SK-N-SH treated with all-trans-retinoic acid at 6 μM for 48 hours (cell line): Measurements from ENCODE around the gene CREB3L2.

Experiments used
- ATAC-seq: fragments of 200-7000 bp; cut with Tn5 transposase; 3 replicates; pipeline ENCODE4 v1.9.1; 2020; ENCODE audit warnings: mild to moderate bottlenecking, moderate library complexity
- CSDC2 ChIP-seq: fragments of 250-450 bp; sonication (Bioruptor Pico); IDR thresholded peaks from 2 replicates; pipeline ENCODE4 v1.5.0; 2020; ENCODE audit warnings: mild to moderate bottlenecking, moderate library complexity
- ESRRG ChIP-seq: fragments of 250-450 bp; sonication (Bioruptor Pico); IDR thresholded peaks from 2 replicates; pipeline ENCODE4 v1.6.1; 2021; ENCODE audit warnings: mild to moderate bottlenecking
- GLIS3 ChIP-seq: fragments of 250-450 bp; sonication (Bioruptor Pico); IDR thresholded peaks from 2 replicates; pipeline ENCODE4 v1.5.0; 2020; ENCODE audit warnings: mild to moderate bottlenecking, moderate library complexity
- ISL1 ChIP-seq: fragments of 250-450 bp; sonication (Bioruptor Pico); IDR thresholded peaks from 2 replicates; pipeline ENCODE4 v2.1.2; 2022; ENCODE audit warnings: mild to moderate bottlenecking, moderate library complexity
- OSR1 ChIP-seq: fragments of 250-450 bp; sonication (Bioruptor Pico); IDR thresholded peaks from 2 replicates; pipeline ENCODE4 v1.8.0; 2022; ENCODE audit warnings: moderate library complexity, mild to moderate bottlenecking, inconsistent platforms
- PPARA ChIP-seq: fragments of 250-450 bp; sonication (Bioruptor Pico); IDR thresholded peaks from 2 replicates; pipeline ENCODE4 v1.5.0; 2020; ENCODE audit warnings: mild to moderate bottlenecking, borderline replicate concordance
- RARB ChIP-seq: fragments of 250-450 bp; sonication (Bioruptor Pico); IDR thresholded peaks from 2 replicates; pipeline ENCODE4 v1.8.0; 2021; ENCODE audit warnings: mild to moderate bottlenecking, moderate library complexity
- SNAI2 ChIP-seq: fragments of 250-450 bp; sonication (Bioruptor Pico); IDR thresholded peaks from 2 replicates; pipeline ENCODE4 v1.5.0; 2020; ENCODE audit warnings: mild to moderate bottlenecking, moderate library complexity
- TCF4 ChIP-seq: fragments of 250-450 bp; sonication (Bioruptor Pico); IDR thresholded peaks from 2 replicates; pipeline ENCODE4 v1.8.0; 2021; ENCODE audit warnings: mild to moderate bottlenecking, moderate library complexity, borderline replicate concordance
- TOX ChIP-seq: fragments of 250-450 bp; sonication (Bioruptor Pico); IDR thresholded peaks from 2 replicates; pipeline ENCODE4 v1.8.0; 2021; ENCODE audit warnings: mild to moderate bottlenecking, moderate library complexity, borderline replicate concordance
- ZFP3 ChIP-seq: fragments of 250-450 bp; sonication (Bioruptor Pico); IDR thresholded peaks from 2 replicates; pipeline ENCODE4 v1.5.0; 2020; ENCODE audit warnings: mild to moderate bottlenecking, moderate library complexity
- ZFP30 ChIP-seq: fragments of 450-650 bp; formaldehyde crosslinking; IDR thresholded peaks from 2 replicates; pipeline ENCODE4 v1.5.0; 2022; ENCODE audit warnings: mild to moderate bottlenecking, moderate library complexity
- ZNF8 ChIP-seq: fragments of 450-650 bp; formaldehyde crosslinking; IDR thresholded peaks from 2 replicates; pipeline ENCODE4 v1.5.0; 2020; ENCODE audit warnings: mild to moderate bottlenecking, moderate library complexity
- TF ChIP-seq, protein P1 (sequence below): fragments of 250-450 bp; sonication (Bioruptor Pico); IDR thresholded peaks from 2 replicates; pipeline ENCODE4 v1.5.1; 2020; ENCODE audit warnings: low read depth, mild to moderate bottlenecking, moderate library complexity
- TF ChIP-seq, protein P2 (sequence below): fragments of 250-450 bp; sonication (Bioruptor Pico); IDR thresholded peaks from 2 replicates; pipeline ENCODE4 v1.8.0; 2020; ENCODE audit warnings: mild to moderate bottlenecking, moderate library complexity, borderline replicate concordance
- TF ChIP-seq, protein P3 (sequence below): fragments of 250-450 bp; sonication (Bioruptor Pico); IDR thresholded peaks from 2 replicates; pipeline ENCODE4 v1.5.0; 2020; ENCODE audit warnings: mild to moderate bottlenecking, moderate library complexity
- TF ChIP-seq, protein P4 (sequence below): fragments of 250-450 bp; sonication (Bioruptor Pico); IDR thresholded peaks from 2 replicates; pipeline ENCODE4 v1.8.0; 2021; ENCODE audit warnings: low read depth, mild to moderate bottlenecking, moderate library complexity, borderline replicate concordance

The CREB3L2 gene

DNA sequence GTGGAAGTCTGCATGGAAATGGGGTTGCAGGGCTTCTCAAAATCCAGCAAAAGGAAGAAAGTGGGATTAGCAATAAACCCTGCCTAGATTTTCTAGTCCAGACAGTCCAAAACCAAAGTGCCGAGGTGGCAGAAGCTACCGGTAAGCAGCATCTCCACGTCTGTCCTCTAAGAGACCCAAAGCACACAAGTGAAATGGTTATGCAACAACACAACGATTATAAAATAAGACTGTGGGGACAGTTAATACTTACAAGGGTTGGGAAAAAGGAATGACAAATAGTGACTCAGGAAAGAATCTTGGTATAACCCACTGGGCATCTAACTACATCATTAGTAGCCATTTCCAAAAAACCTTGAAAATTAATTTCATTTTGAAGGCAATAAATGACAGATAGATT, 24.7 kb downstream of the CREB3L2 start:
- no peak for ATAC-seq
- TF ChIP-seq ZFP30 (CRISPR knock-in tag) (no peak), SNAI2 (CRISPR knock-in tag) (no peak), GLIS3 (CRISPR knock-in tag) (no peak), OSR1 (CRISPR knock-in tag) (no peak), TOX (CRISPR knock-in tag) (no peak), CSDC2 (CRISPR knock-in tag) (no peak)
- TF ChIP-seq, protein P1, sequence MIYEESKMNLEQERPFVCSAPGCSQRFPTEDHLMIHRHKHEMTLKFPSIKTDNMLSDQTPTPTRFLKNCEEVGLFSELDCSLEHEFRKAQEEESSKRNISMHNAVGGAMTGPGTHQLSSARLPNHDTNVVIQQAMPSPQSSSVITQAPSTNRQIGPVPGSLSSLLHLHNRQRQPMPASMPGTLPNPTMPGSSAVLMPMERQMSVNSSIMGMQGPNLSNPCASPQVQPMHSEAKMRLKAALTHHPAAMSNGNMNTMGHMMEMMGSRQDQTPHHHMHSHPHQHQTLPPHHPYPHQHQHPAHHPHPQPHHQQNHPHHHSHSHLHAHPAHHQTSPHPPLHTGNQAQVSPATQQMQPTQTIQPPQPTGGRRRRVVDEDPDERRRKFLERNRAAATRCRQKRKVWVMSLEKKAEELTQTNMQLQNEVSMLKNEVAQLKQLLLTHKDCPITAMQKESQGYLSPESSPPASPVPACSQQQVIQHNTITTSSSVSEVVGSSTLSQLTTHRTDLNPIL (CRISPR knock-in tag), result no peak

DNA sequence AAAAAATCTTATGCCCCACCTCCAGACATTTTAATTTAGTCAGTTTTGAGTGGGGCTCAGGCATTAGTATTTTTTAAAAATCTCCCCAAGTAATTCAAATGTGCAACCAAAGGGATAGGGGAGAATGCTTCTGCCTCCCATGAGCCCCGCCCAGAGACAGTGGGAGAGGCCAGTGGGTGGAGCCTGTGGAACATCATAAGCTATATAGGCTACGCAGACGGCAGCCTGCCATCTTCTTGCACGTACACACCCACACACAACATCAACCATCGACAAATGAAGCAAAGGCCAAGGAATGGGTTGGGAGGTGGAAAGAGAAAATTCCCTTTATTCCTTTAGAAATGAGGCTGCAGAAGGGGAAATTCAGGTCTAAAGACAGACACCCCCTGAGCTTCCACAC, 25.2 kb downstream of the CREB3L2 start:
- TF ChIP-seq, protein P2, sequence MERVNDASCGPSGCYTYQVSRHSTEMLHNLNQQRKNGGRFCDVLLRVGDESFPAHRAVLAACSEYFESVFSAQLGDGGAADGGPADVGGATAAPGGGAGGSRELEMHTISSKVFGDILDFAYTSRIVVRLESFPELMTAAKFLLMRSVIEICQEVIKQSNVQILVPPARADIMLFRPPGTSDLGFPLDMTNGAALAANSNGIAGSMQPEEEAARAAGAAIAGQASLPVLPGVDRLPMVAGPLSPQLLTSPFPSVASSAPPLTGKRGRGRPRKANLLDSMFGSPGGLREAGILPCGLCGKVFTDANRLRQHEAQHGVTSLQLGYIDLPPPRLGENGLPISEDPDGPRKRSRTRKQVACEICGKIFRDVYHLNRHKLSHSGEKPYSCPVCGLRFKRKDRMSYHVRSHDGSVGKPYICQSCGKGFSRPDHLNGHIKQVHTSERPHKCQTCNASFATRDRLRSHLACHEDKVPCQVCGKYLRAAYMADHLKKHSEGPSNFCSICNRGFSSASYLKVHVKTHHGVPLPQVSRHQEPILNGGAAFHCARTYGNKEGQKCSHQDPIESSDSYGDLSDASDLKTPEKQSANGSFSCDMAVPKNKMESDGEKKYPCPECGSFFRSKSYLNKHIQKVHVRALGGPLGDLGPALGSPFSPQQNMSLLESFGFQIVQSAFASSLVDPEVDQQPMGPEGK (CRISPR knock-in tag), result no peak
- TF ChIP-seq, protein P1 (CRISPR knock-in tag), result no peak
- TF ChIP-seq PPARA (CRISPR knock-in tag), result no peak
- no peak for ATAC-seq

DNA sequence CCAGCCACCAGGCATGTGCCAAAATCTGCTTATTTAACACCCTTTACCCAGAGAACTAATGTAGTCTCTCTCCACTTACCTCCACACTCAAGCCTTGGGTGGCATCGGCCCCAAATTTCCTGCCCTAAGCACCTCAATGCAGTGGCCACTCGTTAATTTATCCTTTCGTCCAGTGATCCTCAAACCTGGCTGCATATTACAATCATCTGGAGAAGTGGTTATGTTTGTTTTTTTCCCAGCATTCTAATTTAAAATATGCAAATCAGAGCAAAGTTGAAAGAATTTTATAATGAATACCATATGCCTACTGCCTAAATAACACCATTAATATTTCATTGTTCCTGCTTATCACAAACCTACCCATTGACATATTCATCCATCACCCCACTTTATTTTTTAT, 25.7 kb downstream of the CREB3L2 start:
- ATAC-seq, result no peak
- TF ChIP-seq, protein P2 (CRISPR knock-in tag), result no peak
- TF ChIP-seq SNAI2 (CRISPR knock-in tag) (no peak), ZNF8 (CRISPR knock-in tag) (no peak), RARB (CRISPR knock-in tag) (no peak)

DNA sequence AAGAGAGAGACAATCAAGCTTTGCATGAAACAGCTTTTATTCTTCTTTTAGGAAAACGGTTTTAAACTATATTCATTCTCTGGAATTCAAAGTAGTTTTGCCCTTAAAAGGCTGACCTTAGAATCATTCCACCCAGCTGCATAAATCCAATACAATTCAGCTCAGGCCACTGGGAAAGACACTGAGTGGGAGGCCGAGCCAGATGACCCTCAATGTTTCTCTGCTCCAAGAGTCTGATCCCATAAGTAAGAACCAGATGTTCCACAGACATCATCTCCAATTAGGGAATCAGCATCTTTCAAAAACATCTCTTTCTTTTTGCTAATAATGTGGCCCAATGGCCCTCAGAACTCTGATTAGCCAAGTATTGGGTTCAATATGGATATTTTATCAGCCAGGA, 26.1 kb downstream of the CREB3L2 start:
- ATAC-seq, result no peak
- TF ChIP-seq RARB (CRISPR knock-in tag), result no peak
- TF ChIP-seq, protein P3, sequence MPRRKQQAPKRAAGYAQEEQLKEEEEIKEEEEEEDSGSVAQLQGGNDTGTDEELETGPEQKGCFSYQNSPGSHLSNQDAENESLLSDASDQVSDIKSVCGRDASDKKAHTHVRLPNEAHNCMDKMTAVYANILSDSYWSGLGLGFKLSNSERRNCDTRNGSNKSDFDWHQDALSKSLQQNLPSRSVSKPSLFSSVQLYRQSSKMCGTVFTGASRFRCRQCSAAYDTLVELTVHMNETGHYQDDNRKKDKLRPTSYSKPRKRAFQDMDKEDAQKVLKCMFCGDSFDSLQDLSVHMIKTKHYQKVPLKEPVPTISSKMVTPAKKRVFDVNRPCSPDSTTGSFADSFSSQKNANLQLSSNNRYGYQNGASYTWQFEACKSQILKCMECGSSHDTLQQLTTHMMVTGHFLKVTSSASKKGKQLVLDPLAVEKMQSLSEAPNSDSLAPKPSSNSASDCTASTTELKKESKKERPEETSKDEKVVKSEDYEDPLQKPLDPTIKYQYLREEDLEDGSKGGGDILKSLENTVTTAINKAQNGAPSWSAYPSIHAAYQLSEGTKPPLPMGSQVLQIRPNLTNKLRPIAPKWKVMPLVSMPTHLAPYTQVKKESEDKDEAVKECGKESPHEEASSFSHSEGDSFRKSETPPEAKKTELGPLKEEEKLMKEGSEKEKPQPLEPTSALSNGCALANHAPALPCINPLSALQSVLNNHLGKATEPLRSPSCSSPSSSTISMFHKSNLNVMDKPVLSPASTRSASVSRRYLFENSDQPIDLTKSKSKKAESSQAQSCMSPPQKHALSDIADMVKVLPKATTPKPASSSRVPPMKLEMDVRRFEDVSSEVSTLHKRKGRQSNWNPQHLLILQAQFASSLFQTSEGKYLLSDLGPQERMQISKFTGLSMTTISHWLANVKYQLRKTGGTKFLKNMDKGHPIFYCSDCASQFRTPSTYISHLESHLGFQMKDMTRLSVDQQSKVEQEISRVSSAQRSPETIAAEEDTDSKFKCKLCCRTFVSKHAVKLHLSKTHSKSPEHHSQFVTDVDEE, result no peak
- no peak for TF ChIP-seq ESRRG (CRISPR knock-in tag)
- TF ChIP-seq ZFP3 (CRISPR knock-in tag), result no peak
- TF ChIP-seq ISL1 (CRISPR knock-in tag), result no peak
- TF ChIP-seq SNAI2 (CRISPR knock-in tag), result no peak
- no peak for TF ChIP-seq TCF4
- TF ChIP-seq ZNF8 (CRISPR knock-in tag), result no peak
- TF ChIP-seq, protein P2 (CRISPR knock-in tag), result no peak
- TF ChIP-seq, protein P4, sequence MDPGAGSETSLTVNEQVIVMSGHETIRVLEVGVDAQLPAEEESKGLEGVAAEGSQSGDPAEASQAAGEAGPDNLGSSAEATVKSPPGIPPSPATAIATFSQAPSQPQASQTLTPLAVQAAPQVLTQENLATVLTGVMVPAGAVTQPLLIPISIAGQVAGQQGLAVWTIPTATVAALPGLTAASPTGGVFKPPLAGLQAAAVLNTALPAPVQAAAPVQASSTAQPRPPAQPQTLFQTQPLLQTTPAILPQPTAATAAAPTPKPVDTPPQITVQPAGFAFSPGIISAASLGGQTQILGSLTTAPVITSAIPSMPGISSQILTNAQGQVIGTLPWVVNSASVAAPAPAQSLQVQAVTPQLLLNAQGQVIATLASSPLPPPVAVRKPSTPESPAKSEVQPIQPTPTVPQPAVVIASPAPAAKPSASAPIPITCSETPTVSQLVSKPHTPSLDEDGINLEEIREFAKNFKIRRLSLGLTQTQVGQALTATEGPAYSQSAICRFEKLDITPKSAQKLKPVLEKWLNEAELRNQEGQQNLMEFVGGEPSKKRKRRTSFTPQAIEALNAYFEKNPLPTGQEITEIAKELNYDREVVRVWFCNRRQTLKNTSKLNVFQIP (CRISPR knock-in tag), result no peak
